Retinal pigment epithelial cell (primary cell): ENCODE results near the gene PEX13.
"Not testable (repeated sequence)": the region's sequence is repeated elsewhere in the genome, so short reads cannot be mapped to it uniquely, and the experiment has no call there.

Experiments
- DNase-seq: peaks from one replicate; pipeline ENCODE4 v3.0.0-alpha.2; 2010; ENCODE audit warnings: low read depth
- H3K4me3 ChIP-seq: 2 replicates; pipeline ENCODE4 v1.5.1; 2011; ENCODE audit warnings: mild to moderate bottlenecking, low read length, control low read depth, moderate library complexity
- TF ChIP-seq, protein P1 (sequence below): conservative IDR thresholded peaks from 2 replicates; pipeline ENCODE4 v1.5.1; 2011; ENCODE audit warnings: low read depth, low read length, control low read depth, inconsistent platforms

Gene PEX13

DNA sequence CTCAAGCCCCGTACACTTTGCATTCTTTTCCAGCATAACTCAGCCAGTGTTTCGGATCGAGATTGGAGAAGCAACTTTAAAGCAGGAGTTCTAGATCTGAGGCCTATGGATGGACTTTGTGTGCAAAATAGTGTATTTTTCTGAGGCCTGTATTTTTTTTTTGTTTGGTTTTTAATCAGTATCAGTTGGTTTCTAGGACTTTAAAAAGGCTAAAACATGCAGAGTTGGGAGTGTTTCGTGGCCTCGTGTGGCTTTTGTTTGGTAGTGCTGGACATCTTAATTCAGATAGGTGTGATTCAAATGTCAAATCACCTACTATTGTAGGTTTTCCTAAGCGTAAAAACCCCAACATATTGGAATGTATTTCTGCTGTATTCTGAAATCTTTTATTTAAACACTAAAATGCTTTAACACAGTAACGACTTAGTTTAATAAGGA, 817 bp downstream of the PEX13 start:
- TF ChIP-seq, protein P1, sequence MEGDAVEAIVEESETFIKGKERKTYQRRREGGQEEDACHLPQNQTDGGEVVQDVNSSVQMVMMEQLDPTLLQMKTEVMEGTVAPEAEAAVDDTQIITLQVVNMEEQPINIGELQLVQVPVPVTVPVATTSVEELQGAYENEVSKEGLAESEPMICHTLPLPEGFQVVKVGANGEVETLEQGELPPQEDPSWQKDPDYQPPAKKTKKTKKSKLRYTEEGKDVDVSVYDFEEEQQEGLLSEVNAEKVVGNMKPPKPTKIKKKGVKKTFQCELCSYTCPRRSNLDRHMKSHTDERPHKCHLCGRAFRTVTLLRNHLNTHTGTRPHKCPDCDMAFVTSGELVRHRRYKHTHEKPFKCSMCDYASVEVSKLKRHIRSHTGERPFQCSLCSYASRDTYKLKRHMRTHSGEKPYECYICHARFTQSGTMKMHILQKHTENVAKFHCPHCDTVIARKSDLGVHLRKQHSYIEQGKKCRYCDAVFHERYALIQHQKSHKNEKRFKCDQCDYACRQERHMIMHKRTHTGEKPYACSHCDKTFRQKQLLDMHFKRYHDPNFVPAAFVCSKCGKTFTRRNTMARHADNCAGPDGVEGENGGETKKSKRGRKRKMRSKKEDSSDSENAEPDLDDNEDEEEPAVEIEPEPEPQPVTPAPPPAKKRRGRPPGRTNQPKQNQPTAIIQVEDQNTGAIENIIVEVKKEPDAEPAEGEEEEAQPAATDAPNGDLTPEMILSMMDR, result no peak
- H3K4me3 ChIP-seq, result peak overlapping the region; percentile 99
- DNase-seq, result no peak

DNA sequence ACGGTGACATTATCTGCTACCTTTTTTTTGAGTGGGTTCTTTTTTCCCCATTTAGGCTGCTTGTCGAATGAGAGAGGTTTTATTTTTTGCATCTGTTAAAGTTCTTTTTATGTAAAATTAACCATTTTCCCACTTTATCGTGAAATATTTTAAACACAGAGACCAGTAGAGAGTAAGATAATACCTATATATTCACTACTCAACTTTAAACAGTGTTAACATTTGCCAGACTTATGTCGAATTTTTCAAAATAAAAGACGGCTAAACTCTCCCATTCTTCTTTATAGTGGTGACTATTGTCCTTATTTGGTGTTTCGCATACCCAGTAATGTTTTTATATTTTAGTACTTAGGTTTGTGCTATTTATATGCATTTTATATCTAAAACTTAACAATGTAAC, 1.3 kb downstream of the PEX13 start:
- H3K4me3 ChIP-seq, result peak overlapping the region; percentile 99
- TF ChIP-seq, protein P1, result no peak

DNA sequence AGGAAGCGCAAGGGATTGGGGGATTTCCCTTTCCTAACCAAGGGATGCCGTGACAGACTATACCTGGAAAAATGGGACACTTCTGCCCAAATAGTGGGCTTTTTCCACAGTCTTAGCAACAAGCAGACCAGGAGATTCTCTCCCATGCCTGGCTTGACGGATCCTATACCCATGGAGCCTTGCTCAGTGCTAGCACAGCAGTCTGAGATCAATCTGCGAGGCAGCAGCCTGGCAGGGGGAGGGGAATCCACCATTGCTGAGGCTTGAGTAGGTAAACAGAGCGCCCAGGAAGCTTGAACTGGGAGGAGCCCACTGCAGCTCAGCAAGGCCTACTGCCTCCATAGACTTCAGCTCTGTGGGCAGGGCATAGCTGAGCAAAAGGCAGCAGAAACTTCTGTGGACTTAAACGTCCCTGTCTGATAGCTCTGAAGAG, 3.7 kb downstream of the PEX13 start:
- TF ChIP-seq, protein P1, result no peak
- no peak overlapping the region for H3K4me3 ChIP-seq
- no peak for DNase-seq

More for the DNA sequence above, 1.3 kb downstream of the PEX13 start:
- DNase-seq, result no peak

DNA sequence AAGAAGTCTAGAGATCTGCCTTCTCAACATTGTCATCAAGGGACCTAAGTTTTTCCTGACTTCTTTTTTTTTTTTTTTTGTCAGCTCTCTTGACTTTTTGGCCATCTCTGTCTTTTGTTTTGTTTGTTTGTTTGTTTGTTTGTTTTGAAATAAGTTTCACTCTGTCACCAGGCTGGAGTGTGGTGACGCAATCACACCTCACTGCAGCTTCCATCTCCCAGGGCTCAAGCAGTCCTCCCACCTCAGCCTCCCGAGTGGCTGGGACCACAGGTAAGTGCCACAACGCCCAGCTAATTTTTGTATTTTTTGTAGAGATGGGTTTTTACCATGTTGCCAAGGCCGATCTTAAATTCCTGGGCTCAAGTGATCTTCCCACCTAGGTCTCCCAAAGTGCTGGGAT, 6.2 kb downstream of the PEX13 start:
- no peak overlapping the region for H3K4me3 ChIP-seq
- TF ChIP-seq, protein P1, result no peak
- DNase-seq, result no peak

DNA sequence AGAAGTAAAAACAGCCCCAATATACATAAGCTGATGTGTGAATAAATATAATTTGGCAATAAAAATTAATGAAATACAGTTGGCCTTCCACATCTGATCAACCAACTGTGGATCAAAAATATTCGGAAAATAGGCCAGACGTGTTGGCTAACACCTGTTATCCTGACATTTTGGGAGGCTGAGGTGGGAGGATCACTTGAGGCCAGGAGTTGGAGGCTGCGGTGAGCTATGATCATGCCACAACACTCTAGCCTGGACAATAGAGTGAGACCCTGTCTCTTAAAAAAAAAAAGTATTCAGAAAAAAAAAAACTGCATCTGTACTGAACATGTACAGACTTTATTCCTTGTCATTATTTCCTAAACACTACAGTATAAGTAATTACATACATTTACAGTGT, 12.0 kb downstream of the PEX13 start:
- TF ChIP-seq, protein P1, result no peak
- no peak for DNase-seq
- no peak overlapping the region for H3K4me3 ChIP-seq

DNA sequence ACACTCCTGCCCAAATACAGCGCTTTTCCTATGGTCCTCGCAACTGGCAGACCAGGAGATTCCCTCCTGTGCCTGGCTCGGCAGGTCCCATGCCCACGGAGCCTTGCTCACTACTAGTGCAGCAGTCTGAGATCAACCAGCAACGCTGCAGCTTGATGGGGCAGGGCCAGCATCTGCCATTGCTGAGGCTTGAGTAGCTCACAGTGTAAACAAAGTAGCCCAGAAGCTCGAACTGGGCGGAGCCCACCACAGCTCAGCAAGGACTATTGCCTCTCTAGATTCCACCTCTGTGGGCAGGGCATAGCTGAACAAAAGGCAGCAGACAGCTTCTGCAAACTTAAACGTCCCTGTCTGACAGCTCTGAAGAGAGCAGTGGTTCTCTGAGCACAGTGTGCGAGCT, 17.1 kb downstream of the PEX13 start:
- DNase-seq, H3K4me3 ChIP-seq: not testable (repeated sequence)

DNA sequence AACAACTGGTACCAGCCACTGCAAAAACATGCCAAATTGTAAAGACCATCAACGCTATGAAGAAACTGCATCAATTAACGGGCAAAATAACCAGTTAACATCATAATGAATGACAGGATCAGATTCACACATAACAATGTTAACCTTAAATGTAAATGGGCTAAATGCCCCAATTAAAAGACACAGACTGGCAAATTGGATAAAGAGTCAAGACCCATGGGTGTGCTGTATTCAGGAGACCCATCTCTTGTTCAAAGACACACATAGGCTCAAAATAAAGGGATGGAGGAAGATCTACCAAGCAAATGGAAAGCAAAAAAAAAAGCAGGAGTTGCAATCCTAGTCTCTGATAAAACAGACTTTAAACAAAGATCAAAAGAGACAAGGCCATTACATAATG, 19.1 kb downstream of the PEX13 start:
- not testable (repeated sequence) for H3K4me3 ChIP-seq, DNase-seq

DNA sequence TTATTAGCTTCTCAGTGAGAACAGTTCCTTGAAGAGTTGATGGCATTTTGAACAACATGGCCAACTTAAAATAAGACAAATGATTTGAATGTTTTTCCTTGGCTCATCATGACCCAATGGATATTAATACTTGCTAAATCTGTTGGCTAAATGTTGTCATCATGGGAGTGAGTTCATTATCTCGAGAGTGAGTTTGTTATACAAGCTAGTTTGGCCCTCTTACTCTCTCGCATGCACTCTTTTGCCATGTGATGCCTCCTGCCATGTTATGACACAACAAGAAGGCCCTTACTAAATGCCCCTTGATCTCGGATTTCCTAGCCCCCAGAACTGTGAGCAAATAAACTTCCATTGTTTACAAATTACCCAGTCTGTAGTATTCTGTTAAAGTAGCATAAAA, 25.3 kb downstream of the PEX13 start:
- TF ChIP-seq, protein P1, result no peak
- H3K4me3 ChIP-seq, result no peak overlapping the region
- no peak for DNase-seq
